ENCODE measurements around the gene CZIB. TPM values are rescaled to one million over a fixed set of nuclear protein-coding genes. Genes with fewer than 3 reads are reported as not detected.

The CZIB gene
- total RNA-seq, 4 donors from 2014 or later, result 58.8 to 103 (median 84.4) TPM

GRCh38 chr1:53183095-53183990 lies 37.1 kb downstream of the CZIB start:
- WGBS, 2 donors (ENCODE audit: low coverage in 1 of 2), result 60 to 83% methylated on average over 4 to 6 of the region's 6 CpGs
- Histone ChIP-seq H3K9me3 (peaks cover 0 to 4% (median 0%) of the 10 kb centered on the region in 3 donors), H3K36me3 (no peaks in the 10 kb centered on the region), H3K27ac (peak overlapping the region in 2 of 4 donors; percentile 25 to 59), H3K27me3 (no peaks in the 10 kb centered on the region), H3K4me1 (peaks cover 0 to 18% (median 0%) of the 10 kb centered on the region in 3 donors), H3K4me3 (no peak overlapping the region)
- peak; percentile 74 for ATAC-seq
- TF ChIP-seq POLR2AphosphoS5 (IDR thresholded peaks at IDR 0.05) (no peak), EP300 (IDR thresholded peaks at IDR 0.05) (no peak), CTCF (IDR thresholded peaks at IDR 0.05) (no peak), POLR2A (IDR thresholded peaks at IDR 0.05) (no peak)

- no peaks in the 10 kb centered on the region for H3K27me3 ChIP-seq
- TF ChIP-seq EP300 (IDR thresholded peaks at IDR 0.05) (no peak), CTCF (IDR thresholded peaks at IDR 0.05) (no peak), POLR2A (IDR thresholded peaks at IDR 0.05) (no peak), POLR2AphosphoS5 (IDR thresholded peaks at IDR 0.05) (no peak)
- H3K4me3 ChIP-seq, result no peak overlapping the region
- no peak for ATAC-seq
- H3K9me3 ChIP-seq, result peaks cover 0 to 4% (median 0%) of the 10 kb centered on the region in 3 donors
- H3K36me3 ChIP-seq, result no peaks in the 10 kb centered on the region
- H3K4me1 ChIP-seq, result peaks cover 0 to 18% (median 0%) of the 10 kb centered on the region in 3 donors
- 100% methylated on average over 1 of the region's 3 CpGs; no CpG with 5 or more reads in 1 of the 2 donors for WGBS, 2 donors (ENCODE audit: low coverage in 1 of 2)
- H3K27ac ChIP-seq, result peak overlapping the region in 2 of 4 donors; percentile 25 to 59
These were observed 37.7 kb downstream of the CZIB start for GRCh38 chr1:53182716-53183094.

GRCh38 chr1:53182111-53182593 lies 38.3 kb downstream of the CZIB start:
- ATAC-seq, result peak; percentile 54
- no peaks in the 10 kb centered on the region for H3K36me3 ChIP-seq
- peaks cover 0 to 4% (median 0%) of the 10 kb centered on the region in 3 donors for H3K9me3 ChIP-seq
- TF ChIP-seq POLR2A (IDR thresholded peaks at IDR 0.05), result no peak
- TF ChIP-seq CTCF (IDR thresholded peaks at IDR 0.05), result peak; percentile 80 to 87 (median 82)
- WGBS, 2 donors (ENCODE audit: low coverage in 1 of 2), result 14 to 21% methylated on average over 11 to 16 of the region's 16 CpGs
- H3K27ac ChIP-seq, result peak overlapping the region in 2 of 4 donors; percentile 25 to 59
- no peak overlapping the region for H3K4me3 ChIP-seq
- no peaks in the 10 kb centered on the region for H3K27me3 ChIP-seq
- H3K4me1 ChIP-seq, result peaks cover 0 to 20% (median 0%) of the 10 kb centered on the region in 3 donors

- Histone ChIP-seq H3K27ac (no peak overlapping the region), H3K9me3 (peaks cover 0 to 4% (median 0%) of the 10 kb centered on the region in 3 donors), H3K36me3 (no peaks in the 10 kb centered on the region), H3K4me3 (no peak overlapping the region), H3K4me1 (peaks cover 0 to 32% (median 4%) of the 10 kb centered on the region in 3 donors), H3K27me3 (no peaks in the 10 kb centered on the region)
- WGBS, 2 donors (ENCODE audit: low coverage in 1 of 2), result 100% methylated on average over 2 of the region's 5 CpGs; no CpG with 5 or more reads in 1 of the 2 donors
- TF ChIP-seq POLR2A (IDR thresholded peaks at IDR 0.05) (no peak), POLR2AphosphoS5 (IDR thresholded peaks at IDR 0.05) (no peak), CTCF (IDR thresholded peaks at IDR 0.05) (no peak), EP300 (IDR thresholded peaks at IDR 0.05) (no peak)
- ATAC-seq, result no peak
These were observed 39.5 kb downstream of the CZIB start for GRCh38 chr1:53180951-53181350.

Data from gastroesophageal sphincter (tissue), 4 donors.